Activated CD4-positive, CD25-positive, alpha-beta regulatory T cell treated with anti-CD3 and anti-CD28 coated beads, Interleukin-2, amount 50 U/mL, for 24 hours (primary cell): ENCODE data around the gene PEX16.

Experiments used
- ATAC-seq, 2 donors: fragments of 150-1000 bp; cut with Tn5 transposase; one replicate each; pipeline ENCODE4 v1.10.0; 2021; ENCODE audit warnings: mild to moderate bottlenecking in 1 of 2, moderate library complexity in 1 of 2

Gene PEX16

DNA sequence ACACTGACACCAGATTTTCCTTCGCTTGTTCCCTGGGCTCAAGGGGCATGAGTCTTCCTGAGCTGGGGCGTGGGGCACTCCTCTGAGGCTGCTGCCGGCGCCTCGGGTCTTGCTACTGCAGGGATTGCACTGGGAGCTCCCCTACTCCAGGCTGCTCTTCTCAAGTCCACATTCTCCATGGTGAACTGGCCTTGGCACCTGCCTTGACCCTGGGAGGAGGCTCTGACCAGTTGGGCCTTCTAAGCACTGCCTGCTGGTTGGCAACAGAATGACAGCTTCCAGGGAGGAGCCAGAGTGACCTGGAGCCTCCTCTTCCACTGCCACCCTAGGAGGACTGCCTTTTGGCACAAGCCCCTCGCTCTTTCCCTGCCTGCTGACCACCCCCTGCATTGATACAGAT lies 20.1 kb downstream of the PEX16 start:
- ATAC-seq: no peak

DNA sequence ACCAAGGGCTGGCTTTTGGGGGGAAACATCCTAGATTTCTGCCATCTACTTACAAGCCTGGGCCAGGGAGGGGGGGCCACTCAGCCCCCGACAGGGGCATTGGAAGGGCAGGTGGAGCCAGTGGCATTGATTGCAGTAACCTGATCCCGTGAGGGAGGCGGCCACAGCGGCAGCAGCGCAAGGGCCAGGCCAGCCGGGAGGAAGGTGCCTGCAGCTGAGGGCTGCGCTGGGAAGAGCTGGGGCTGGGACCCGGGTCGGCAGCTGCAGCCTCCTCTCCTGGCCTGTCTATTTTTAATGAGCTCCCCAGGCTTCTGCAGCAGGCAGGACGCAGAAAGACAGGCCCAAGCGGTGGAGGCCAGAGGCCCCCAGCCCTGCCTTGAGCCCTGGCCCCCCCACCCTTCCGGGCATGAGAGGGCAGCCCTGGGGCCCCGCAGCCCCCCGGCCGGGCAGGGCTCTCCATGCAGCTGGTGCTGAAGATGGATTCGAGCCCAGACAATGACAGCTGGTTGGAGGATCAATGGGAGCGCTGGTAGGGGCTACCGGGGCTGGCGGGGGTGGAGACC lies 21.2 kb downstream of the PEX16 start:
- ATAC-seq: no peak

DNA sequence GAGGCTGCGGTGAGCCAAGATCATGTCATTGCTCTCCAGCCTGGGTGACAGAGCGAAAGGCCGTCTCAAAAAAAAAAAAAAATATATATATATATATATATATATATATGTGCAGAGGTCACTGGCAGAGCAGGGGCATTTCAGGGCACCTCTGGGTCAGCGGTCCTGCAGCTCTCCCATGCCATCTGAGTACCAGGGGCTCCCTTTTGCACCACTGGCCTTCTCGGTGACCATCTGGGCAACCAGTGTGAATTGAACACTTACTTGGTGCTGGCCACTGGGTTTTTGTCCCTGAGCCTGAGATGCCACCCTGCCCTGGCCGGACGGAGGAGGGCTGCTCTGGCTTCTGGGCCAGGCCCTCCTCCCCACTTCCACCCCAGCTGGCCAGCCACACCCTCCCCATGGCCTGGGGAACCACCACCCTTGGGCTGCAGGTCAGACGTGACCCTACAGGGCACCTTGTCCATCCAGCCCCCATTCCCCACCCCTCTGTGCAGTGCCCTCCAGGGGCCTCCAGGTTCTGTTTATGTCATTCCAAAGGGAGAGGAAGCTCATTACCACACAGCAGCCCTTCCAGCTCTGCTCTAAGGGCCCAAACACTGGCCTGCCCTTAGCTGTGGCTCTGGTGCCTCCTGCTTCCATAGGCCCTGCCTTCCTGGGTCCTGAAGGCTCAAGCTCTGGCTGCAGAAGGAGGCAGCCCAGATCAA lies 22.0 kb downstream of the PEX16 start:
- no peak for ATAC-seq

GRCh38 chr11:45894555-45895247 lies 23.0 kb downstream of the PEX16 start:
- no peak for ATAC-seq

DNA sequence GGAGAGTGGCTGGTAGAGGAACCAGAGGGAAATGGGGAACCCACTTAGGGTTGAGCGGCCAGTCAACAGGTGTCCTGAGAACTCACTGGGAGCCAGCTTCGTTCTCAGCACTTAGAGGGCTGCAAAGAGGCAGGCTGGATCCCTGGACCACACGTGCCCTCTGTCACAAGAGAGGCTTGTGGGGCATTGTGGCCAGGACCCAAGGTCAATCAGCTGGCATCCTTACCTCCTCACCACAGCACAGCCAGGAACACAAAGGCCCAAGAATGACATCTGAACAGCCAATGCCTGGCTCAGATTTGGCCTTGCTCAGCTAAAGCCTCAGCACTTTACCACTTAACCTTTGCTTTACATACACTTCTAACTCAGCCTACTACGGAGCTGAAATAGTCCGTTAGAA lies 24.8 kb downstream of the PEX16 start:
- ATAC-seq: no peak

DNA sequence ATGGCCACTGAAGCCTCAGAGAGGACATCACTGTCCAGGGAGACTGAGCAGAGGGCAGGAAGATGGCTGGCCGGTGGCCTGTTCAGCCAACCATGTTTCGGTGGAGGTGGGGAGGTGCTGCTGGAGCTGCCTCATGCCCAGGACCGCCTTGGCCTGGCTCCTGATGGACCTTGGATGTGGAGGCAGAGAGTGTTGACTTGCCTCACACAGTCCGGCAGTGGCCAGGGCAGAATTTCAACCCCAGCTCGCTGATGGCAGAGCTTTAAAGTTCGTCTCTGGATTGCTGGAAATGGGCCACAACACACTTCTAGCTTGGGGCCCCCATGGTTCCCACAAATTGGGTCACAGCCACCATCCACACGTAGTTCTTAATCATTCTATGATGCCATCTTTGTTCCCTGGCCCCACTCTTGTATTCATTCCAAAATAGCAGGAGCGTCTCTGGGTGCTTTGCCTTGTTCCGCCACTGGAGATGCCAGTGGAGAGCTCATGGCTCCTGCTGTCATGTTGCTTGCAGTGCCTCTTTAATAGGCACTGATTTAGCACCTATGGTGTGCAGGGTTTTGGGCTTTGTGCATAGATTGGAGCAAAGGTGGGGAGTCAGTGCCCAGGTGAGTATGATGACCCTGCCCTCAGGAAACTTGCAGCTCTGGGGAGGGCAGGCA lies 26.7 kb downstream of the PEX16 start:
- ATAC-seq: no peak

DNA sequence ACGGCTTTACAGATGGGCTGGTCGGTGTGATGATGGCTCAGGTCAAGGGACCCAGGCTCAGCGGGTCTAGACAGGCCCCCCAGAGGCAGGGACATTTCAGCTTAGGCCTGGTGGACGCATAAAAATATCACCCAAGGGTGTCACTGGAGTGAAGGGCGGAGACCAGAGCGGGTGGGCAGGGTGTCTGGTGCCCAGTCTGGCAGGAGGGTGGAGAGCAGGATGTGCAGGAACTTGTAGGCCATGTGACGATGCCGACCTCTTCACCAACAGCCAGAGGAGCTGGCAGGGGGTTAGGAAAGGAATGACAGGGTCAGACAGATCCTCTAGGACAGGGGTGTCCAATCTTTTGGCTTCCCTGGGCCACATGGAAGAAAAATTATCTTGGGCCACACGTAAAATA lies 27.7 kb downstream of the PEX16 start:
- no peak for ATAC-seq

DNA sequence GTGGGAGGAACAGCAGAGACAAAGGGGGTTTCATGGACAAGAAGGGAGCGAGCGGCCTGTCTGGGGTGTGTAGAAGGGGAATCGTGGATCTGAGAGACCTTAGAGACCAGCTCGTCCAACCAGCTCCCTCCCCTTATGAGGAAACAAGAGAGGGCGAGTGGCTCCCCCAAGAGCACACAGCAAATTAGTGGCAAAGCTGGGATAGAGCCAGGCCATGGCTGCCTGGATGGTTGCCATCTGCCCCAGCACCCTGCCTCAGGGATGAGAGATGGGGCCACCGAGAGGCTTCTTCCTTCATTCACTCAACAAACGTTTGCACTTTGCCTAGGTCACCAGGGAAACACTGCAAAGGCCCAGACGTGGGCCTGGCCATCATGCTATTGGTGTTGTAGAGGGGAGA lies 28.1 kb downstream of the PEX16 start:
- ATAC-seq: no peak

DNA sequence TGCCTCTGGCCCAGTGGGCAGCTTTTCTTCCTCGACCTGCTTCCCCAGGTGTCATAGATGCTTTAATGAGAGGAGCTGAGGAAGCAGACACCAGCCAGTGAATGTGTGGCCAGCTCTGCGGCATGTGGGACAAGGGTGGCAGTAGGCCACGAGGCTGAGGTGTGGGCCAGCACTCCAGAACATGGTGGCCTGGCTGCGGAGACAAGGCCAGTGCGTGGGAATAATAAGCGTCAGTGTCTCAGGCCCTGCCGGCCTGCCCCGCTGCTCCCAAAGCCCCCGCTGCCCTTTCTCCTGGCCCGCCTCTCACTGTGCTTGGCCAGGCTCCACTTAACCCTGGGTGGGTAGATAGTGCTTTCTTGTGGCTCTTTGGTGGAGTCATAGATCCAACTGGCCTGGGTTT lies 30.1 kb downstream of the PEX16 start:
- no peak for ATAC-seq

DNA sequence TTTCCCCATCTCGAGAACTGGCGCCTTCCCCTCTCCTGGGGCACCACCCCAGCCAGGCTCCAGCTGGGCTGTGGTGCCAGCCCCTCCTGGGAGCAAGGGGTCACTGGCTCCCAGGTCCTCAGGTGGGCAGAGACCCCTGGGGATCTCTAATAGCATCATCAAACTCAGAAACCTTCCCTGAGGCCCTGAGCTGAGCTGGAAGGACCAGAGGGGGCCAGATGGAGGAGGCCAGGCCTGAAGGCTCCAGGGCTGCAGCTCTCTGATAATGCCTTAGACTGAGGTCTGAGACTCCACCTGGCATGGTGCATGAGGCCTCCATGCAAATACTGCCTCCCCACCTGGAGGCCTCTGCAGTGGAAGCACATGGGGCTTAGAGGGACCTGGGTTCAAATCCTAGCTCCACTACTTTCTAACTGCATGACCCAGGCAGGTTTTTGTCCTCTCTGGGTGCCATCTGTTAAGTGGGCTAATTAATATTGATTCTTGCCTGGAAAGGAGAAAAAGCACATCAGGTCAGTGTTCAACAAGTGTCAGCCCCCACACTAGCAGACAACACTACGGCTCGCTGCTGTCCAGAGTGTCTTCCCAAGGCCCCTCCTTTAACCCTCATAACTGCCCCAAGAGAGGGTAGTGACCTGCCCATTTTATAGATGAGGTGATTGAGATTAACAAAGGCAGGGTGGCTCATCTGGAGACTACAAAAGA lies 30.7 kb downstream of the PEX16 start:
- ATAC-seq: no peak

DNA sequence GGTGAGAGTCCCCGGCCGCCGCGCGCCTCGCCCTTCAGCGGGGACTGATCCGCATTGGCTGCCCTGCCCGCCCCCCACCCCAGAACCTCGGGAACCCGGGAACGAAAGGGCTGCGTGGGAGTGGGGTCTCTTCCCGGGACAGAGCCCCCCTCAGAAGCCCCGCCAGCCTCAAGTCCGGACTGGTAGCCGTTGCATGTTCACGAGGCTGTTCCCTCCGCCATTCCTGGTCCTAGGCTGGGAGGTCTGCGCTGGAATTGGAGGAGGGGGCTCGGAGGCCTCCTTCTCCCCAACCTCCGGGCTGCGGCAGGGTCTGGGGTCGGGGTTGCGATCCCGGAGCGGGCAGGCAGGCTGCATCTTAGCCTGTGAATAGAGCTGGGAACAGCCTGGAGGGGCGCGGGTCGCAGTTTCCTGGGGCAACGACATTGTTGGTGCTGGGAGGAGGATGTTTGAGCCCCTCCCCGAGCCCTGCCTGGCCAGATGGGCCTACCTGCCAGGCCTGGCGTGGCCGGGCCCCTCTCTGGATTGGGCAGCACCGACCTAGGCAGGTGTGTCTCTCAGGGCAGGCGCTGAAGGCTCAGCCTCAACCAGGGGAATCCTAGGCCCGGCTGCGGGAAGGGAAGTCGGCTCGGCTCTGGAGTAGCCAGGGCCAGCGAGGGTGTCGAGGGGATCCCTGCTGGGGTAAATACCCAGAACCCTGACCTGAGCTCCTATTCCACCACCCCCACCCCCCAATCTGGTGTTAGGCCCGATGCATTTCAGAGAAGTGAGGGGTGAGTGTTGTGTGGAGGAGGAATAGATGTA lies 31.6 kb downstream of the PEX16 start:
- ATAC-seq: no peak

GRCh38 chr11:45885274-45885920 lies 32.3 kb downstream of the PEX16 start, which contains the start of gene MAPK8IP1:
Gene MAPK8IP1, plus strand, starts transcription at chr11:45885651. Its CDS starts 170 bp downstream, at chr11:45885821.
- ATAC-seq: peak; percentile 71 to 74

GRCh38 chr11:45884596-45885185 lies 33.0 kb downstream of the PEX16 start:
- no peak for ATAC-seq

- ATAC-seq: no peak
Observed at GRCh38 chr11:45881708-45882368, 35.8 kb downstream of the PEX16 start.

DNA sequence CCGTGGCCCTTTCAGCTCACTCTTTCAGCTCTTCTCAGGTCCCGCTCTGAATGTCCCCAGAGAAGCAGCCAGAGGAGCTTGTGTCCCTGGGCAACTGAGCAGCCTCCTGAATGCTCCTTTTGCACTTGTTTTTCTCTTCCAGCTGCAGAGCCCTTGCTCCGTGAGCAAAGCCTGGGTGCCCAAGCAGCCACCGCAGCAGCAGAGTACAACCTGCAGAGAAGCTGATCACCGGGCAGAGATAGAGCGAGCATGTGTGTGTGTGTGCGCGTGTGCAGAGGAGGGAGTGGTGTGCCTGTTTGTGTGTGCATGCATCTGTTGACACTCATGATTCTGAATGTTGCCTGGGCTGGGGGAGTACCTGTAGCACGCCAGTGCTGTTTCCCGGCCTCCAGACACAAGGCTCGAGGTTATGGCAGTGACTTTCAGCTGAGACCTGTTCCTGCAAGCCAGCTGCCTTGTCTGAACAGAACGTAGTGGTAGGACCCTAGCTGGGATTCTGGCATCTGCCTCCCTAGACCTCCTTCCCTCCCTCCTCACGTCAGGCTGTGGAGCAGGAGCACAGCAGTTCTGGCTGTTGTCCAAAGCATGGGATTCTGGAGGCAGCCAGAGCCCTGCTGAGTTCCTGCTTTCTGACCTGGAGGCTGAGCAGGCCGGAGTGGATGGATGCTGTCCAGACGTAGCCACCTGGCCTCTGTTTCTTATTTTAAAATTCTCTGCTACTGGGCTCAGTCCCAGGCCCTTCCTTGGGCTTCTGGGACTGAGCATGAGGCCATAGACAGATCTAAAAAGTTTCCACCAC lies 36.7 kb downstream of the PEX16 start:
- no peak for ATAC-seq

DNA sequence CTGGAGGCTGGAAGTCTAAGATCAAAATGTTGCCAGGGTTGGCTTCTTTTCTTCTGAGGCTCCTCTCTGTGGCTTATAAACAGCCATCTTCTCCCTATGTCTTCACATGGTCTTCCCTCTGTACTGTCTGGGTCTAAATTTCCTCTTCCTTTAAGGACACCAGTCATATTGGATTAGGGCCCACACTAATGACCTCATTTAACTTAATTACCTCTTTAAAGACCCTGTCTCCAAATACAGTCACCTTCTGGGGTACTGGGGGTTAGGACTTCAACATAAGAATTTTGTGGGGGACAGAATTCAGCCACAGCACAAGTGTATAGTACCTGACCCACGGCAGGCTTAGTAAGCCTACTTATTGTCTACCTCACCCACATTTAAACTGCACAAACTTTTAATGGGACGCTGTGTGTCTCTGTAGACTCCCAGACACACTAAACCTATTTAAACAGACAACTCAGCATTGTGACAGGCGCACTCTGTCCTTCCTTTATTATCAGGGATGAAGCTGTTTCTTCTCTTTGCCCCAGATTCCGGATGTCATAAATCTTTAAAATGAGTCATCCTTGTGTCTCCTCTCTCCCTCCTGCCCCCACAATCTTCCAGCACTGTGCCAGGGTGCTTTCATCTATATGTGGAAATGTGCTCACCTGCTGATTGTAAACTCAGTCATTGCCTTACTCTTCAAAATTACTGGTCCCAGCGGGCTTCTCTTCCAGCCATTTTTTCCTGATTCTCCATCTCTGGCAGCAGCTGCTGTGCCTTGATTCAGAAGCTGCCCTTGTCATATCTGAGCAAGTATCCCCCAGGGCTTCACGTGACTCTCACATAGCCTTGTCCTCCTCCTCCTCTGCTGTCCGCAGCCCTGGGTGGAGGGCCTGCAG lies 37.6 kb downstream of the PEX16 start:
- no peak for ATAC-seq

- no peak for ATAC-seq
Observed at GRCh38 chr11:45877845-45878244, 39.8 kb downstream of the PEX16 start.

DNA sequence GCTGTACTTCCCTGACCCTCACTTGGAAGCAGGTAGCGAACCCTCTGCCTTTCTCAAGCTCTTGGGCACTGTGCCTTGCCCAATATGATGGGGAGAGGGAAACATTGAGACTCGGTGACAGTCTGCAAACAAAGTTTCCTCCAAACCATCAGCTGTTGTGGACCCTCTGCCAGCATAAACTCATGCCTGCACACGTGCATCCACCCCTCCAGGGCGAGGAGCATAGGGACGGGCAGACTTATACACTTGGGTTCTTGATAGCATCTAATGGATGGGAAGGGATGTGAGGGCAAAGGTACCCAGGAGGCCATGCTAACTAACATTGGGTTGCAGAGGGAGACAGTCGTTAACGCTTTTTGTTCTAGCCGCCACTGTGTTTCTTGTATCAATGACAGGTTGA lies 40.5 kb downstream of the PEX16 start:
- no peak for ATAC-seq

DNA sequence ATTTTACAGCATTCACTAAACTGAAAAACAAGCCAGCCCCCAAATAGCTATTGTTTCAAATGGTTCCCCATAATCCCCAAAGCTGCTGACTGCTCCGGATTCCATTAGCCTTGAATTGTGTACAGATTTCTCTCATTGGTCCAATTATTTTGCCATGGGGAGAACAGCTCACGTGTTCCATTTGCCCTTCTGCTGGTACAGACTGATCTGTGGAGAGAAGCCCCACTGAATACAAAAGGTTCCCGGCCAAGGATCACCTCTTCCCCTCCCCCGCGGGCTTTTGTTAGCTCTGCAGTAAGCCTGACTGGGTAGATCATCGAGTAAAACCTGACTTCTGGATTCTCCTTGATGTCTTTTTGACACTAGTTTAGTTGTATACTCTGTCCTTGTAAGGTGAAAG lies 41.3 kb downstream of the PEX16 start:
- ATAC-seq: no peak
